NOMO-1 treated with DMSO at 0.1 percent for 48 hours (cell line): ENCODE measurements around the gene ICAM1.
A peak's percentile ranks its signal among the peaks of the same experiment; 100 is the strongest.
"Not testable (repeated sequence)": the region's sequence is repeated elsewhere in the genome, so short reads cannot be mapped to it uniquely, and the experiment has no call there.

Source experiments
- DNase-seq: peaks from one replicate; lab custom pipeline; 2025; ENCODE audit not compliant: unreplicated experiment; lab: John Stamatoyannopoulos, UW

ICAM1 gene

DNA sequence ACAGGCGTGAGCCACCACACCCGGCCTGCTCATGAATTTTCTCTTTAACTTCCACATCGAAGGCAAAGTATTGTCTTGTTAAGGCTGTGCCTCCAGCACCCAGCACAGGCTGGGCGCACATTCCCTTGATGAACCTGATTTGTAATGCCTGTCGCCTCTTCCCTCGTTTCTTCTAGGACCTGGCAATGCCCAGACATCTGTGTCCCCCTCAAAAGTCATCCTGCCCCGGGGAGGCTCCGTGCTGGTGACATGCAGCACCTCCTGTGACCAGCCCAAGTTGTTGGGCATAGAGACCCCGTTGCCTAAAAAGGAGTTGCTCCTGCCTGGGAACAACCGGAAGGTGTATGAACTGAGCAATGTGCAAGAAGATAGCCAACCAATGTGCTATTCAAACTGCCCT lies 3.7 kb downstream of the ICAM1 start:
- DNase-seq: no peak

DNA sequence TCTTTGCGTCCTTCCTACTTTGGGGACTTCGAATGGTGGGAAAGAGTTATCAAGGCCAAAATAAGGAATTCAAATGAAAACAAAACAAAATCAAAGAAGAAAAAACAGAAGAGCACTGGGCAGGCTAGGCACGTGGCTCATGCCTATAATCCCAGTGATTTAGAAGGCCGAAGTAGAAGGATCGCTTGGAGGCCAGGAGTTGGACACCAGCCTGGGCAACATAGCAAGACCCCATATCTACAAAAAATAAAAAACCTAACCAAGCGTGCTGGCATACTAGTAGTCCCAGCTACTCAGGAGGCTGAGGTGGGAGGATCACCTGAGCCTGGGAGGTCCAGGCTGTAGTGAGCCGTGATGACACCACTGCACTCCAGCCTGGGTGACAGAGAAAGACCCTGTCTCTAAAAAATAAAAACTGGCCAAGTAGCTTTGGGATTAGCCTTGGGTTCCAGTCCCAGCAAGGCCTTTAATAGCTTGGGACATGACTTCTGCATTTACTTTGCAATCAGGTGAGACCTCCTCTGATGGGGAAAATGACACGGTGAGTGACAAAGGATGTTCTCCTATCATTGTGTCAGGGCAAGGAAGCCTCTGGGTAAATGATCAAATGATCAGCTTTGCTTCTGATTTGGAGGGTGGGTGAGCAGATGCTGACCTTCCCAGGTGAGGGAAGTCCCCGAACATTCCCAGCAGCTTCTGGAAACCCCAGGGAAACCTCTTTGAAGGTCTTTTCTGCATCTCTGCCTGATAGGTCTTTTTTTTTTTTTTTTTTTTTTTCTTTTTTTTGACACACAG lies 7.1 kb downstream of the ICAM1 start:
- DNase-seq: no peak

DNA sequence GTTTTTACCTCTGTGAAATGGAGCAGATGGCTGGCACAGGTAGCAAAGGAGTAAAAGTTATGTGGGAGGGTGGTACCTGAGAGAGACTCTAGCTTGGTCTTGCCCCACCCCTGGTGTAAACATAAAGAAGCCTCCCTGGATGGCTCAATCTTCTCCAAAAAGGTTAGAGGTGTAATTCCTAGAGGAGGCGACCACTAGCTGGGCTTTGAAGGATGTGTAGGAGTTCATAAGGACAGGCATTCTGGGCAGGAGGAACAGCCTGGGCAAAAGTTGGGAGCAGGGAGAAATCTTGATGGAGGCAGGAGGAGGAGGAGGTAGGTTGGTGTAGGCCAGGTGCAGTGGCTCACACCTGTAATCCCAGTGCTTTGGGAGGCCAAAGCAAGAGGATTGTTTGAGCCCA lies 8.0 kb downstream of the ICAM1 start:
- no peak for DNase-seq

DNA sequence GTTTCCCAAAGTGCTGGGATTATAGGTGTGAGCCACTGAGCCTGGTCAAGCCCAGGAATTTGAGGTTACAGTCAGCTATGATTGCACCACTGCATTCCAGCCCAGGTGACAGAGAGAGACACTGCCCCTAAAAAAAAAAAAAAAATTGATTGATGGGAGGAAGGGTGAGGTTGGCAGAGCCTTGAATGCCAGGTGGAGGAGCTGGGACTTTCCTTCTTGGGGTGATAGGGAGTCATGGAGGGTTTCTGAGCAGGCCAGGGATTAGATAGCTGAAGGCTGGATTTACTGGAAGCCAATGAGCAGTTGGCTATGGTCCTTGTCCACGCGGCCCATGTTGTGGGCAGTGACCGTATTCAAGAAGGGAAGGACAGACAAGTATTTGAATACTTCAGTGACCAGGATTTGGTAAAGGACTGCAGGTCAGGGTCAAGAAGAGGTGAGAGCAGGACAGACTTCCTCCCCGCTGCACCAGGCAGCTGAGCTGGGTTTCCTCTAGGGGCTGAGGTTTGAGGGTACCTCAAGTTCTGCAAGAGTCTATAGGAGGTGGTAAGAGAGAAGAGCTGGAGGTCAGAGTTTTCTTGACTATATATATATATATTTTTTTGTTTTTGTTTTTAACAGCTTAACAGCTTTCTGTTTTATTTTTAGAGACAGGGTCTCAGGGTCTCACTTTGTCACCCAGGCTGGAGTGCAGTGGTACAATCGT lies 9.0 kb downstream of the ICAM1 start:
- DNase-seq: no peak

DNA sequence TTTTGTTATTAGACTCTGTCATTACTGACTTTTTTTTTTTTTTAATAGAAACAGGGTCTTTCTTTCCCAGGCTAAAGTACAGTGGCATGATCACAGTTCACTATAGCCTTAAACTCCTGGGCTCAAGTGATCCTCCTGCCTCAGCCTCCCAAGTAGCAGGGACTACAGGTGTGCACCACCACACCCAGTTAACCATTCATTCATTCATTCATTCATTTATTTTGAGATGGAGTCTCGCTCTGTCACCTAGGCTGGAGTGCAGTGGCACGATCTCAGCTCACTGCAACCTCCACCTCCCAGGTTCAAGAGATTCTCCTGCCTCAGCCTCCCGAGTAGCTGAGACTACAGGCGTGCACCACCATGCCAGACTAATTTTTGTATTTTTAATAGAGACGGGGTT lies 11.1 kb downstream of the ICAM1 start:
- not testable (repeated sequence) for DNase-seq

DNA sequence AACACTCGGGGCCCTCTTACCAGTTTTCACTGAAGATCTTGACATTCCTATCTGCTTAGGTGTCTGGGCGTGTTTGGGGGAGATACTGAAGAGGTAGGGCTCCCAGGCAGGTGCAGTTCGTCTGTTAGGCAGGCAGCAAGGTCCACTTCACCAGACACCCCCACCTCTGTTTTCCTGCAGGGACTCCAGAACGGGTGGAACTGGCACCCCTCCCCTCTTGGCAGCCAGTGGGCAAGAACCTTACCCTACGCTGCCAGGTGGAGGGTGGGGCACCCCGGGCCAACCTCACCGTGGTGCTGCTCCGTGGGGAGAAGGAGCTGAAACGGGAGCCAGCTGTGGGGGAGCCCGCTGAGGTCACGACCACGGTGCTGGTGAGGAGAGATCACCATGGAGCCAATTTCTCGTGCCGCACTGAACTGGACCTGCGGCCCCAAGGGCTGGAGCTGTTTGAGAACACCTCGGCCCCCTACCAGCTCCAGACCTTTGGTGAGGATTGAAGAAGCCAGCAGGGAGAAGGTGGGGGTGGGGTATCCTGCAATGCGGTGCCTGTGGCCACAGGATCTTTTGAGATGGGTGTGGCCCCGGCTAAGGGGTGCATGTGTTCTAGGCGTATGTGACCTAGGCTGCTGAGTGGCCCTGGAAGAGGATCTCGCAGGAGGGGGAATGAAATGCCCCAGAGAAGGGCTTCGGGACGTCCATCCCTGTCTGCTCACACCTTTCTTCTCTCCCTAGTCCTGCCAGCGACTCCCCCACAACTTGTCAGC lies 12.6 kb downstream of the ICAM1 start:
- no peak for DNase-seq

DNA sequence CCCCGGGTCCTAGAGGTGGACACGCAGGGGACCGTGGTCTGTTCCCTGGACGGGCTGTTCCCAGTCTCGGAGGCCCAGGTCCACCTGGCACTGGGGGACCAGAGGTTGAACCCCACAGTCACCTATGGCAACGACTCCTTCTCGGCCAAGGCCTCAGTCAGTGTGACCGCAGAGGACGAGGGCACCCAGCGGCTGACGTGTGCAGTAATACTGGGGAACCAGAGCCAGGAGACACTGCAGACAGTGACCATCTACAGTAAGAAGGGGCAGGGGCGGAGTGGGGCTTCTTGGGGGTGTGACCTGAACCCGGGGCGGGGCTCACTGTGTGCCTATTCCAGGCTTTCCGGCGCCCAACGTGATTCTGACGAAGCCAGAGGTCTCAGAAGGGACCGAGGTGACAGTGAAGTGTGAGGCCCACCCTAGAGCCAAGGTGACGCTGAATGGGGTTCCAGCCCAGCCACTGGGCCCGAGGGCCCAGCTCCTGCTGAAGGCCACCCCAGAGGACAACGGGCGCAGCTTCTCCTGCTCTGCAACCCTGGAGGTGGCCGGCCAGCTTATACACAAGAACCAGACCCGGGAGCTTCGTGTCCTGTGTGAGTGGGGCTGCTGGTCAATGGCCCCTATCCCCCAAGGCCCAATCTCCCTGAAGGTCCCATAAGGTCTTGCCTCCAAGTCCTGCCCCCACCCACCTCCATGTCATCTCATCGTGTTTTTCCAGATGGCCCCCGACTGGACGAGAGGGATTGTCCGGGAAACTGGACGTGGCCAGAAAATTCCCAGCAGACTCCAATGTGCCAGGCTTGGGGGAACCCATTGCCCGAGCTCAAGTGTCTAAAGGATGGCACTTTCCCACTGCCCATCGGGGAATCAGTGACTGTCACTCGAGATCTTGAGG lies 13.4 kb downstream of the ICAM1 start:
- no peak for DNase-seq

DNA sequence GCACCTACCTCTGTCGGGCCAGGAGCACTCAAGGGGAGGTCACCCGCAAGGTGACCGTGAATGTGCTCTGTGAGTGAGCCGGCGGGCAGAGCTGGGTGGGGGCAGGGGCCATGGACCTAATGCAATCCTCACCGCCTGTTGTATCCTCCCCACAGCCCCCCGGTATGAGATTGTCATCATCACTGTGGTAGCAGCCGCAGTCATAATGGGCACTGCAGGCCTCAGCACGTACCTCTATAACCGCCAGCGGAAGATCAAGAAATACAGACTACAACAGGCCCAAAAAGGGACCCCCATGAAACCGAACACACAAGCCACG lies 14.0 kb downstream of the ICAM1 start:
- no peak for DNase-seq

DNA sequence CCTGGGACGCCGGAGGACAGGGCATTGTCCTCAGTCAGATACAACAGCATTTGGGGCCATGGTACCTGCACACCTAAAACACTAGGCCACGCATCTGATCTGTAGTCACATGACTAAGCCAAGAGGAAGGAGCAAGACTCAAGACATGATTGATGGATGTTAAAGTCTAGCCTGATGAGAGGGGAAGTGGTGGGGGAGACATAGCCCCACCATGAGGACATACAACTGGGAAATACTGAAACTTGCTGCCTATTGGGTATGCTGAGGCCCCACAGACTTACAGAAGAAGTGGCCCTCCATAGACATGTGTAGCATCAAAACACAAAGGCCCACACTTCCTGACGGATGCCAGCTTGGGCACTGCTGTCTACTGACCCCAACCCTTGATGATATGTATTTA lies 14.5 kb downstream of the ICAM1 start:
- peak; percentile 25 for DNase-seq

DNA sequence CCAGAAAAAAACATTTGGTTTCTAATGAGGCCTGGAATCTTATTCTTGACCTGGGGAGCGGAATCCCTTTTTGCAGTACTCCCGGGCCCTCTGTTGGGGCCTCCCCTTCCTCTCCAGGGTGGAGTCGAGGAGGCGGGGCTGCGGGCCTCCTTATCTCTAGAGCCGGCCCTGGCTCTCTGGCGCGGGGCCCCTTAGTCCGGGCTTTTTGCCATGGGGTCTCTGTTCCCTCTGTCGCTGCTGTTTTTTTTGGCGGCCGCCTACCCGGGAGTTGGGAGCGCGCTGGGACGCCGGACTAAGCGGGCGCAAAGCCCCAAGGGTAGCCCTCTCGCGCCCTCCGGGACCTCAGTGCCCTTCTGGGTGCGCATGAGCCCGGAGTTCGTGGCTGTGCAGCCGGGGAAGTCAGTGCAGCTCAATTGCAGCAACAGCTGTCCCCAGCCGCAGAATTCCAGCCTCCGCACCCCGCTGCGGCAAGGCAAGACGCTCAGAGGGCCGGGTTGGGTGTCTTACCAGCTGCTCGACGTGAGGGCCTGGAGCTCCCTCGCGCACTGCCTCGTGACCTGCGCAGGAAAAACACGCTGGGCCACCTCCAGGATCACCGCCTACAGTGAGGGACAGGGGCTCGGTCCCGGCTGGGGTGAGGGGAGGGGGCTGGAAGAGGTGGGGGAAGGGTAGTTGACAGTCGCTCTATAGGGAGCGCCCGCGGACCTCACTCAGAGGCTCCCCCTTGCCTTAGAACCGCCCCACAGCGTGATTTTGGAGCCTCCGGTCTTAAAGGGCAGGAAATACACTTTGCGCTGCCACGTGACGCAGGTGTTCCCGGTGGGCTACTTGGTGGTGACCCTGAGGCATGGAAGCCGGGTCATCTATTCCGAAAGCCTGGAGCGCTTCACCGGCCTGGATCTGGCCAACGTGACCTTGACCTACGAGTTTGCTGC lies 16.1 kb downstream of the ICAM1 start, which contains the start of gene ICAM4:
TSS of gene ICAM4 (plus strand) at position 153 of the 935 bp plus-strand sequence. CDS start at position 211, 58 bp downstream.
- peak; percentile 60 for DNase-seq

DNA sequence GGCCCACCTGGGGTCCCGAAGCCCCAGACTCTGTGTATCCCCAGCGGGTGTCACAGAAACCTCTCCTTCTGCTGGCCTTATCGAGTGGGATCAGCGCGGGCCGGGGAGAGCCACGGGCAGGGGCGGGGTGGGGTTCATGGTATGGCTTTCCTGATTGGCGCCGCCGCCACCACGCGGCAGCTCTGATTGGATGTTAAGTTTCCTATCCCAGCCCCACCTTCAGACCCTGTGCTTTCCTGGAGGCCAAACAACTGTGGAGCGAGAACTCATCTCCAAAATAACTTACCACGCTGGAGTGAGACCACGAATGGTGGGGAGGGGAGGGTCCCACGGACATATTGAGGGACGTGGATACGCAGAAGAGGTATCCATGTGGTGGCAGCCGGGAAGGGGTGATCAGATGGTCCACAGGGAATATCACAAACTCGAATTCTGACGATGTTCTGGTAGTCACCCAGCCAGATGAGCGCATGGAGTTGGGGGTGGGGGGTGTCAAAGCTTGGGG lies 17.8 kb downstream of the ICAM1 start:
- no peak for DNase-seq

DNA sequence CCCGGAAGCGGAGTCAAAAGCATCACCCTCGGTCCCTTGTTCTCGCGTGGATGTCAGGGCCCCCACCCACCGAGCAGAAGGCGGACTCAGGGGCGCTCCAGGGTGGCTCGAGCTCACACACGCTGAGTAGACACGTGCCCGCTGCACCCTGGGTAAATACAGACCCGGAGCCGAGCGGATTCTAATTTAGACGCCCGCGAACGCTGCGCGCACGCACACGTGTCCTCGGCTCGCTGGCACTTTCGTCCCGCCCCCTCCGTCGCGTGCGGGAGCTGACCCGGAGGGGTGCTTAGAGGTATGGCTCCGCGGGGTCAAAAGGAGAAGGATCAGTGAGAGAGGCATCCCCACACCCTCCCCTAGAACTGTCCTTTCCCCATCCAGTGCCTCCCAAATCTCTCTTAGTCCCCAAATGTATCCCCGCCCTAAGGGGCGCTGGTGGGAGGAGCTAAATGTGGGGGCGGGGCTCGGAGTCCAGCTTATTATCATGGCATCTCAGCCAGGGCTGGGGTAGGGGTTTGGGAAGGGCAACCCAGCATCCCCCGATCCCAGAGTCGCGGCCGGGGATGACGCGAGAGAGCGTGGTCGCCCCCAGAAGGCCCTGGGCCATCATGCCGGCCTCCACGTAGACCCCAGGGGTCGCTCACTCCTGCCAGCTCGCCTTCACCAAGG lies 18.4 kb downstream of the ICAM1 start:
- DNase-seq: peak; percentile 21

DNA sequence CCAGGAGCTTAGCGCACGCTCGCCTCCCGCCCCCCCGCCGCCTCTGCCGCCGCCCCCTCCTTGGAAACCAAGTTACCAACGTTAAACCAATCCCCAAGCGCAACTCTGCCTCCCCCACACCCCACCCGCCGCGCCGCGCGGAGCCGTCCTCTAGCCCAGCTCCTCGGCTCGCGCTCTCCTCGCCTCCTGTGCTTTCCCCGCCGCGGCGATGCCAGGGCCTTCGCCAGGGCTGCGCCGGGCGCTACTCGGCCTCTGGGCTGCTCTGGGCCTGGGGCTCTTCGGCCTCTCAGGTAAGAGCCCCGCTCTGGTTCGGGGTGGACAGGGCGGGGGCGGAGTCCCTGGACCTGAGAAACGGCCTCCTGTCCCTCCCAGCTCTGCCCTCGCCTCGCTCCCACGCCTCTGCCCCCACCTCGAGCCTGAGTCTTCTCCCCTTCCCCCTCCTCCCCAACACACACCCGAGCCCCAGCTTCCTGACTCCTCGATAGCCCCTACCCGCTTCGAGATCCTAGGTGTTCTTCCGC lies 19.0 kb downstream of the ICAM1 start, which contains the start of gene ICAM5:
TSS of gene ICAM5 (plus strand) at position 117 of the 521 bp plus-strand sequence. CDS start at position 209, 92 bp downstream.
- no peak for DNase-seq

DNA sequence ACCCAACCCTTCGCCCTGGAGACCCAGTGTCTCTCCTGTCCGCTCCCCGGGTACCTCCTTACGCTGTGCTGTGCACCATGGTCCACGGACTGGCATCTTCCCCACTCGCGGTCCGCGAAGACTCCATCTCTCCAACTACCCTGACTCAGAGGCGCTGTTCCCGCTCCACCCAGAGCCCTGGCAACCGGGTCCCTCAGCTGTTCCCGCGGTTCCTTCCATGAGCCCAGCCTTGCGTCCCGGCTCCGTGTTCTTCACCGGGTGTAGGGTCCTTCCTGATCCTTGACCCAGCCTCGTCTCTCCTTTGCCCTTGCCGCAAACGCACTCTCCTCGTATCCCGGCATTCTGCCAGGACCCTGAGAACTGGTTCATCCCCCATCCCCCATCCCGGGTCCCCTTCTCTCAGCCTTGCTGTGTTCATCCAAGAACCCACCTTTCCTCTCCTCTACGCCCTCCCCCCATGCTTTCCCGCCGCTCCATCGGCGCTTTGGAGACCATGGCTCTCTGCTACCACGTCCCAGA lies 19.5 kb downstream of the ICAM1 start:
- no peak for DNase-seq

DNA sequence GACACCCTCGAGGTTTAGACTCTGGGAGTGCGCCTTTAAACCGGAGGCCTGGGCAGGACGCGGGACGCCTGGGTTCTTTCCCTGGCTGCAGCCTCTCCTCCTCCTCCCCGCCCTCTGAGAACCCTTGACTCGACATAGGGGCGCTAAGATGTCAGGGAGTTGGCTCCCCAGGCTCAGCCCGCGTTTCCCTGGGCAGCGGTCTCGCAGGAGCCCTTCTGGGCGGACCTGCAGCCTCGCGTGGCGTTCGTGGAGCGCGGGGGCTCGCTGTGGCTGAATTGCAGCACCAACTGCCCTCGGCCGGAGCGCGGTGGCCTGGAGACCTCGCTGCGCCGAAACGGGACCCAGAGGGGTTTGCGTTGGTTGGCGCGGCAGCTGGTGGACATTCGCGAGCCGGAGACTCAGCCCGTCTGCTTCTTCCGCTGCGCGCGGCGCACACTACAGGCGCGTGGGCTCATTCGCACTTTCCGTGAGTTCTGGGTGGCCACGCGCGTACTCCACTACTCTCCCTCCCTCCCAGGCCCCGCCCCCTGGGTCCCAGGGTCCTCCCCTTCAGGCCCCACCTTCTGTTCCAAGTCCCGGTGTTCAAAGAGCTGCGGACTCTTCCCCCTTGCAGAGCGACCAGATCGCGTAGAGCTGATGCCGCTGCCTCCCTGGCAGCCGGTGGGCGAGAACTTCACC lies 20.1 kb downstream of the ICAM1 start:
- peak; percentile 28 for DNase-seq

DNA sequence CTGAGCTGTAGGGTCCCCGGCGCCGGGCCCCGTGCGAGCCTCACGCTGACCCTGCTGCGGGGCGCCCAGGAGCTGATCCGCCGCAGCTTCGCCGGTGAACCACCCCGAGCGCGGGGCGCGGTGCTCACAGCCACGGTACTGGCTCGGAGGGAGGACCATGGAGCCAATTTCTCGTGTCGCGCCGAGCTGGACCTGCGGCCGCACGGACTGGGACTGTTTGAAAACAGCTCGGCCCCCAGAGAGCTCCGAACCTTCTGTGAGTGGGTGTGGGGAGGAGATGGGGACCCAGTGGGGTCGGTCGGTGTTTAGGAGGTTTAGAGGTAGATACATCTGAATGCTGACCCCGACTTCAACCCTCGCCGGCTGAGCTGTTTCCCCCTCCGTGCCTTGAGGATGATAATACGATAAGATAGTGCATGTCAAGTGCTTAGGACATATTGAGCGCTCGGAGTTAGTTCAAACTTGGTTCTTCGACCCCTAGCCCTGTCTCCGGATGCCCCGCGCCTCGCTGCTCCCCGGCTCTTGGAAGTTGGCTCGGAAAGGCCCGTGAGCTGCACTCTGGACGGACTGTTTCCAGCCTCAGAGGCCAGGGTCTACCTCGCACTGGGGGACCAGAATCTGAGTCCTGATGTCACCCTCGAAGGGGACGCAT lies 20.8 kb downstream of the ICAM1 start:
- no peak for DNase-seq

DNA sequence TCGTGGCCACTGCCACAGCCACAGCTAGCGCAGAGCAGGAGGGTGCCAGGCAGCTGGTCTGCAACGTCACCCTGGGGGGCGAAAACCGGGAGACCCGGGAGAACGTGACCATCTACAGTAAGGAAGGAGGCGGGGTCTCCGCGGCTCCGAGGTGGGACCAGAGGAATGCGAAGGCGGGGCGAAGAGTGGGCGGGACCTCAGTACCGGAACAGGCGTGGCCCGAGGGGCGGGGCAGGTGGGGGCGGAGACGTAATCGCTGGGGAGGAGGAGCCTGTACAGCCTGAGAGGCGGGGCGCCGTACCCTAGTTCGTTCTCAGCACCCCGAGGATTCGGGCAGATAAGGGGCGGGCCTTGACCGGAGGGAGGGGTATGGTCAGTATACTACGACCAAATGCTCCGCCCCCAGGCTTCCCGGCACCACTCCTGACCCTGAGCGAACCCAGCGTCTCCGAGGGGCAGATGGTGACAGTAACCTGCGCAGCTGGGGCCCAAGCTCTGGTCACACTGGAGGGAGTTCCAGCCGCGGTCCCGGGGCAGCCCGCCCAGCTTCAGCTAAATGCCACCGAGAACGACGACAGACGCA lies 21.4 kb downstream of the ICAM1 start:
- DNase-seq: peak; percentile 30
